GM21360 (cell line): ENCODE results near the gene TLCD4.
"Not testable (repeated sequence)": the region's sequence is repeated elsewhere in the genome, so short reads cannot be mapped to it uniquely, and the experiment has no call there.

ENCODE experiments used
- ATAC-seq: cut with Tn5 transposase; IDR thresholded peaks from one replicate; pipeline ENCODE4 v1.9.1; 2021; ENCODE audit warnings: mild to moderate bottlenecking, moderate library complexity; ENCODE audit not compliant: unreplicated experiment

Gene TLCD4

DNA sequence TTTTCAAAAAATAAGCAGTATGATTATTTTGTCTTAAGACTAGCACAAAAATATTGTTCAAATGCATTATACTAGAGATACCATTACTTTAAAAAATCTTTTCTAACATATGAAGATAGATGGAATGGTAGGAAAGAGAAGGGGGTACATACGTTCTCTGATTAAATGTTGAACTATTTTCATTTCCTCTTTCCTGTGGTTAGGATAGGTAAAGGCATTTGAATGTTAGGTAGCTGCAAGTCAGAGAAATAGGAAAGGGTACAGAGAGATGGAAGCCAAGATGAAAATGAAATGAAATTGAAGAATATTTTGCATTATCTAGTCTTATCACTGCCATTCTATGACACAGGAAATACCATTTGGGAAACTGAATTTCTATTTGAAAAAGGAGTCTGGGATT is 28.3 kb downstream of the TLCD4 start:
- ATAC-seq = no peak

DNA sequence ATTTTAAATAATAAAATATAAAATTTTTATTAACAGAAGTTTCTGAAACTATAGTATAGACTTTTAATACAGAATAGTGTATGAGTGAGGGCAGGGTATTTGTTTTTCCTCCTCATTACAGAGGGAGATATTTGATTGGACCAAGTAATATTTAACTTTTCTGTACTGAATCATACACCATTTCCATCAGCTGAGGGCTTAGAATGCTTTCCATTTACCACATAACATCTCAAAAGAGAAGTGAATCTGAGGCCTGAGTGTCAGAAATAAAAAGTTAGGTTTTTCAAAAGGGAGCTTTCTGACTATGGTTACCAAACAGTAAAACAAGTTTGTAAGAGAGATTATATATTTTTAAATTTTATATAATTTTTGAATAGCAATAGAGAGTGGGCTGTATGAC is 29.5 kb downstream of the TLCD4 start:
- peak; percentile 46 for ATAC-seq

DNA sequence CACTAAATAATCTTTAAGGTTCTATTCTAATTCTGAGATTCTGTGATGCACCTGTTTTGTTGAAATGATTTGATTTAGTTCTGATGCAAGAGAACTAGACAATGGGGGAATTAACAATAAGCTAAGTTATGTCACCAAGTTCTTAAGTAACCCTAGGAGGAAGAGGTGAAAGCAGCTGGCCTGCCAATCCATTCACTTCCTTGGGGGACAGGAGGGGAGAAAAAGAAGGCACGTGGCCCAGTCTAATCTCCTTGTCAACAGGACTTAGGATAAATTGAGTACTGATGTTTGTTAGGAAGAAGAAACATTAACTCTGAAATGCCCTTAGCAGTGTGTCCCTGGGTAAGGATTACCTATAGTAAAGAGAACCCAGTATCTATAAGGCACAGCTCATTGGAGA is 36.9 kb downstream of the TLCD4 start:
- ATAC-seq = no peak

DNA sequence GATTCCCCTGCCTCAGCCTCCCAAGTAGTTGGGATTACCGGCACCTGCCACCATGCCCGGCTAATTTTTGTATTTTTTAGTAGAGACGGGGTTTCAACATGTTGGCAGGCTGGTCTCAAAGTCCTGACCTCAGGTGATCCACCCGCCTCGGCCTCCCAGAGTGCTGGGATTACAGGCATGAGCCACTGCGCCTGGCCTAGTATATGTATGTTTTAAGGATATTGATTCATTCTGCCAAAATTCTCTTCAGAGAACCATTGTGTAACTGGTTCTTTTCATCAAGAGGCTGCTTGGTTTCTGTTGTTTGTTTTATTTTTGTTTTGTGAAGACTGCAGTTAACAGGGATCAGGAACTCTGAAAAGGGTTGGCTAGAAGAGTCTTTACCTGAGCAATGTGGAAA is 48.4 kb downstream of the TLCD4 start:
- ATAC-seq = not testable (repeated sequence)
